ENCODE results near the gene FOXRED1.

- no peak for TF ChIP-seq POLR2AphosphoS5 (IDR thresholded peaks at IDR 0.05; ENCODE audit: low read depth, low read length)
- no peak for TF ChIP-seq CTCF (IDR thresholded peaks at IDR 0.05)
- TF ChIP-seq SIN3A (IDR thresholded peaks at IDR 0.05; ENCODE audit: borderline replicate concordance, insufficient read depth, low read depth, low read length) = no peak
- no peak for TF ChIP-seq REST (IDR thresholded peaks at IDR 0.05; ENCODE audit: insufficient read depth in 1 of 2, low read depth in 2 of 2, low read length in 1 of 2)
Observed at GRCh38 chr11:126226334-126227084, 42.4 kb upstream of the FOXRED1 start.

Data from Panc1 (cell line).